Vagina (tissue), 2 donors: ENCODE measurements around the gene FYB2.

Experiments
- CTCF ChIP-seq, 3 experiments: fragments of 450-650 bp in 2 of 3; fragments of 200-600 bp in 1 of 3; sonication (generic) in 1 of 3; IDR thresholded peaks; one replicate each; pipeline ENCODE4 v1.5.1; 2017 to 2019; ENCODE audit warnings: antibody characterized with exemption in 3 of 3, mild to moderate bottlenecking in 2 of 3, moderate library complexity in 2 of 3
- POLR2AphosphoS5 ChIP-seq, 2 donors: sonication (generic); formaldehyde crosslinking; IDR thresholded peaks; one replicate each; pipeline ENCODE4 v1.9.0; 2017; ENCODE audit warnings: antibody characterized with exemption in 2 of 2, mild to moderate bottlenecking in 2 of 2, low read depth in 1 of 2; ENCODE audit not compliant: insufficient read depth in 1 of 2

GRCh38 chr1:56719171-56719570 lies 100.0 kb downstream of the FYB2 start:
- no peak for TF ChIP-seq CTCF (IDR thresholded peaks at IDR 0.05)
- TF ChIP-seq POLR2AphosphoS5 (IDR thresholded peaks at IDR 0.05; ENCODE audit: insufficient read depth in 1 of 2, low read depth in 1 of 2), result no peak
